ENCODE results near the gene HYKK. TPM values are rescaled to one million over a fixed set of nuclear protein-coding genes. Genes with fewer than 3 reads are reported as not detected.
"Not testable (repeated sequence)": the region's sequence is repeated elsewhere in the genome, so short reads cannot be mapped to it uniquely, and the experiment has no call there.

Gene HYKK
- total and polyA plus RNA-seq, 4 donors, result 2.5 to 5.4 (median 2.9) TPM

- Histone ChIP-seq H3K27ac (ENCODE audit: low read depth, low read length) (no peak overlapping the region), H3K36me3 (ENCODE audit: control insufficient read depth, insufficient read depth, low read length) (peaks cover 5% of the 10 kb centered on the region), H3K27me3 (ENCODE audit: control insufficient read depth, insufficient read depth, low read length) (no peaks in the 10 kb centered on the region), H3K4me3 (ENCODE audit: low read depth, low read length) (no peak overlapping the region), H3K9me3 (ENCODE audit: control insufficient read depth, insufficient read depth, low read length) (no peaks in the 10 kb centered on the region), H3K4me1 (ENCODE audit: control insufficient read depth, insufficient read depth, low read length) (peaks cover 7% of the 10 kb centered on the region)
- DNase-seq (ENCODE audit: low read depth in 4 of 6, low spot score in 6 of 6), result no peak
- WGBS (ENCODE audit: insufficient coverage), result 57% methylated on average over 1 of the region's 1 CpG
Observed at GRCh38 chr15:78538358-78538757, 31.0 kb downstream of the HYKK start.

DNA sequence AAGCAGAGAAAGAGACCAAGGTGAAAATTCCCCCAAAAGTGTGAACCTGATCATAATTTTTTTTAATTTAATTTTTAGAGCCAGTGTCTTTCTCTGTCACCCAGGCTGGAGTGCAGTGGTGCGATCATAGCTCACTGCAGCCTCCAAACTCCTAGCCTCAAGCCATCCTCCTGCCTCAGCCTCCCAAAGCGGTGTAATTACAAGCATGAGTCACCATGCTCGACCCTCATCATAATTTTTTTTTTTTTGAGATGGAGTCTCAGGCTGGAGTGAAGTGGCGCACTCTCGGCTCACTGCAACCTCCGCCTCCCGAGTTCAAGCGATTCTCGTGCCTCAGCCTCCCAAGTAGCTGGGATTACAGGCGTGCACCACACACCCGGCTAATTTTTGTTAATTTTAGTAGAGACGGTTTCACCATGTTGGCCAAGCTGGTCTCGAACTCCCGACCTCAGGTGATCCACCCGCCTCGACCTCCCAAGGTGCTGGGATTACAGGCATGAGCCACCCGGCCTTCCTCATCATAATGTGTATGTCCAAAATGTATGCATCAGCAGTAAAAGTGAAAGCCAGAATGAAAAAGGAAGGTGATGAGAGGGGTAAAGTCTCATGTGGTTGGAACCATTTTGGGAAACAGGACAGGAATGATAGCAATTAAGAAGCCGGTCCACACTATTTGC is 32.2 kb downstream of the HYKK start:
- not testable (repeated sequence) for H3K4me1 ChIP-seq (ENCODE audit: control insufficient read depth, insufficient read depth, low read length); DNase-seq (ENCODE audit: low read depth in 4 of 6, low spot score in 6 of 6); H3K36me3 ChIP-seq (ENCODE audit: control insufficient read depth, insufficient read depth, low read length); H3K9me3 ChIP-seq (ENCODE audit: control insufficient read depth, insufficient read depth, low read length); H3K27me3 ChIP-seq (ENCODE audit: control insufficient read depth, insufficient read depth, low read length)
- H3K27ac ChIP-seq (ENCODE audit: low read depth, low read length), result peak overlapping the region; percentile 98
- WGBS (ENCODE audit: insufficient coverage), result 72% methylated on average over 5 of the region's 18 CpGs
- peak overlapping the region; percentile 94 for H3K4me3 ChIP-seq (ENCODE audit: low read depth, low read length)

- Histone ChIP-seq H3K9me3 (ENCODE audit: control insufficient read depth, insufficient read depth, low read length) (no peaks in the 10 kb centered on the region), H3K4me3 (ENCODE audit: low read depth, low read length) (peak within 1 kb of the TSS; percentile 94), H3K36me3 (ENCODE audit: control insufficient read depth, insufficient read depth, low read length) (peaks cover 9% of the 10 kb centered on the region), H3K27ac (ENCODE audit: low read depth, low read length) (peak within 1 kb of the TSS; percentile 98), H3K4me1 (ENCODE audit: control insufficient read depth, insufficient read depth, low read length) (peaks cover 7% of the 10 kb centered on the region), H3K27me3 (ENCODE audit: control insufficient read depth, insufficient read depth, low read length) (no peaks in the 10 kb centered on the region)
- DNase-seq (ENCODE audit: low read depth in 4 of 6, low spot score in 6 of 6), result peak; percentile 78 to 98 (median 90)
- under 1% methylated on average over 55 of the region's 56 CpGs for WGBS (ENCODE audit: insufficient coverage)
Observed at GRCh38 chr15:78540141-78540870, 32.9 kb downstream of the HYKK start, which contains the start of gene PSMA4. Gene PSMA4 (plus strand): TSS chr15:78540444. CDS start chr15:78541928, 1,484 bp downstream.

DNA sequence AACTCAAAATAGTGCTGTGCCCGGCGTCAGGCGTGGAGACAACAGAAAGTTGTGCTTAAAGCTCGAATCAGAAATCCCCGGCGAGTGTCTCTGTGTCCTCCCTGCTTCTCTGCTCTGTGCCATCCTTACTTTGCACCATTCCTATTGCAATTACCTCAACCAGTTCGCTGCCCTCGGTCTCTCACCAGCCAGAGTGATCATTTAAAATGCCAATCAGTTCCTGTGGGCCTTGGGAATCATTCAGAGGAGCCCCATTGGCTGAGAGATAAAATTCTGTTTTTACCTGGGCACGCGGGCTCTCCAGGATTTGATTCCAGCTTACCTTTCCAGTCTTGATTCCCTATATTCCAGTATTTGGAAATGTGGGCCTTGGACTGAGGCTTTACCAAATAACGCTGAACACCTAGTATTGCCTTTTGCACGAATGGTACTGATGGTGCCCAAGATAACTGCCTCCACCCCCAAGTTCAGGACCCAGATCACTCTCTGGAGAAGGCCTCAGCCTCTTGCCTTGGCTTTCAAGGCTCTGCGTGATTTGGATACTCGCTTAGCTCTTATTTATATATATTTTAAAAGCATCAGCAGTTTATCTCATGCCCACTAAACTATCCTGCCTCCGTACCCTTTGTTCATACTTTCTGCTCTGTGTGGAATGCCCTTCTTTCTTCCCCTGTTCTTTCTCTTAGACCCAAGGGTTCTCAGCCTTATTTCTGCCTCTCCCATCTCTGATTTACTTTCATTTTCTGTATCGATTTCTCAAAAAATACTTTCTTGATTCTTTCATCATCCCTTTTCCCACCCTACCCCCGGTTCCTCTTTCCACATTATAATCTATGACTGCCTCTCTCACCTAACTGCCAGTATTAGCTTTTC is 33.7 kb downstream of the HYKK start:
- Histone ChIP-seq H3K4me1 (ENCODE audit: control insufficient read depth, insufficient read depth, low read length) (peaks cover 7% of the 10 kb centered on the region), H3K4me3 (ENCODE audit: low read depth, low read length) (peak overlapping the region; percentile 94), H3K27ac (ENCODE audit: low read depth, low read length) (peak overlapping the region; percentile 98), H3K36me3 (ENCODE audit: control insufficient read depth, insufficient read depth, low read length) (peaks cover 11% of the 10 kb centered on the region), H3K9me3 (ENCODE audit: control insufficient read depth, insufficient read depth, low read length) (no peaks in the 10 kb centered on the region), H3K27me3 (ENCODE audit: control insufficient read depth, insufficient read depth, low read length) (no peaks in the 10 kb centered on the region)
- no peak for DNase-seq (ENCODE audit: low read depth in 4 of 6, low spot score in 6 of 6)
- WGBS (ENCODE audit: insufficient coverage), result 14% methylated on average over 13 of the region's 17 CpGs

DNA sequence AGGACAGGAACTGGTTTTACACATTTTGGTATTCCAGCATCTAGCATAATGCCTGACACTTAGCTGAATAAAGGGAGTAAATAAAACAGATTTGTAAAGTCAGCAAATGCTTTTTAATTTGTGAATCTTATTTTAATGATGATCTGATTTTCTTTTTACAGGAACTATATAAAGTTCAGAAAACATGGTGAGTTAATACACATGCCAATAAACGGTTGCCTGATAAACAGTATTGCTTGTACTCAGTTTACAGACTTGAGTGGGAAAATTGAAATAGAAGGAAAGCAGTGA is 34.3 kb downstream of the HYKK start:
- Histone ChIP-seq H3K27me3 (ENCODE audit: control insufficient read depth, insufficient read depth, low read length) (no peaks in the 10 kb centered on the region), H3K4me1 (ENCODE audit: control insufficient read depth, insufficient read depth, low read length) (peaks cover 7% of the 10 kb centered on the region), H3K27ac (ENCODE audit: low read depth, low read length) (no peak overlapping the region), H3K4me3 (ENCODE audit: low read depth, low read length) (peak overlapping the region; percentile 94), H3K9me3 (ENCODE audit: control insufficient read depth, insufficient read depth, low read length) (no peaks in the 10 kb centered on the region), H3K36me3 (ENCODE audit: control insufficient read depth, insufficient read depth, low read length) (peaks cover 17% of the 10 kb centered on the region)
- no peak for DNase-seq (ENCODE audit: low read depth in 4 of 6, low spot score in 6 of 6)
- no CpG with 5 or more reads among the region's 1 CpG for WGBS (ENCODE audit: insufficient coverage)

DNA sequence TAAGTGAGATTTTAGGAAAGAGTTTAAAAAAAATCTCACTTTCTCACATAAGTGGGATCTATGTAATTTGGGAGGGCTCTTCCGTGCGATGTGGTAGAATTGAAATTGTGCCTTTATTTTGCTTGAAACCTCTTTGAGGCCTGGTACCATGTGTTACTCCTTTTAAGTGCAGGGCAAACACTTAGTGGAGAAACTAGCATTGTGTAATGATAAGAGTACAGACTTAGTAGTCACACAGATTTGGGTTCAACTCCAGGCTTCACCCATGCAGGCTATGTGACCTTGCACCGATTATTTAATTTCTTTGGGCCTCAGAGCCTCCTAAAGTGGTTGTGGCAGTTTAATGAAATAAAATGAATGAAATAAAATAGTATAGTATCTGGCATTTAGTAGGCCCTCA is 35.3 kb downstream of the HYKK start:
- H3K9me3 ChIP-seq (ENCODE audit: control insufficient read depth, insufficient read depth, low read length), result no peaks in the 10 kb centered on the region
- no peak overlapping the region for H3K27ac ChIP-seq (ENCODE audit: low read depth, low read length)
- WGBS (ENCODE audit: insufficient coverage), result 94% methylated on average over 3 of the region's 3 CpGs
- no peak overlapping the region for H3K4me3 ChIP-seq (ENCODE audit: low read depth, low read length)
- DNase-seq (ENCODE audit: low read depth in 4 of 6, low spot score in 6 of 6), result no peak
- H3K4me1 ChIP-seq (ENCODE audit: control insufficient read depth, insufficient read depth, low read length), result peaks cover 7% of the 10 kb centered on the region
- no peaks in the 10 kb centered on the region for H3K27me3 ChIP-seq (ENCODE audit: control insufficient read depth, insufficient read depth, low read length)
- H3K36me3 ChIP-seq (ENCODE audit: control insufficient read depth, insufficient read depth, low read length), result peaks cover 24% of the 10 kb centered on the region

- 70% methylated on average over 4 of the region's 6 CpGs for WGBS (ENCODE audit: insufficient coverage)
- Histone ChIP-seq H3K4me3 (ENCODE audit: low read depth, low read length) (no peak overlapping the region), H3K27me3 (ENCODE audit: control insufficient read depth, insufficient read depth, low read length) (no peaks in the 10 kb centered on the region), H3K9me3 (ENCODE audit: control insufficient read depth, insufficient read depth, low read length) (no peaks in the 10 kb centered on the region), H3K27ac (ENCODE audit: low read depth, low read length) (no peak overlapping the region), H3K36me3 (ENCODE audit: control insufficient read depth, insufficient read depth, low read length) (peaks cover 28% of the 10 kb centered on the region), H3K4me1 (ENCODE audit: control insufficient read depth, insufficient read depth, low read length) (no peaks in the 10 kb centered on the region)
- DNase-seq (ENCODE audit: low read depth in 4 of 6, low spot score in 6 of 6), result no peak
Observed at GRCh38 chr15:78550194-78550593, 42.8 kb downstream of the HYKK start.

DNA sequence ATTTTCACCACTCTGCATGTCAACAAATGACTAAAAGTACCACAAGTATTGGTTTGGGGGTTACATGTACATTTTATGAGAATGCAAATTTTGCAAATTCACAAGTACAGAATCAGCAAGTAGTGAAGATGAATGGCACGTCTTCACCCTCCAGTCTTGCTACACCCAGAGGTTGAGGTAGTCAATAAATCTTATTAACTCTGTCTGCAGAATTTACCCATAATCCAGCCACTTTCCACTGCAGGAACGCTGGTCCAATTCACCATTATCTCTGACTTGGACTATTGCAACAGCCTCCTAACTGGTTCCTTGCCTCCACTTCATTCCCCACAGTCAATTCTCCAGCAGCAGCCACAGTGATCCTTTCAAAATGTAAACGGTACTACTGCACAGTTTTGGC is 43.4 kb downstream of the HYKK start:
- no peak overlapping the region for H3K27ac ChIP-seq (ENCODE audit: low read depth, low read length)
- DNase-seq (ENCODE audit: low read depth in 4 of 6, low spot score in 6 of 6), result no peak
- WGBS (ENCODE audit: insufficient coverage), result 71% methylated on average over 2 of the region's 3 CpGs

GRCh38 chr15:78551902-78552301 is 44.5 kb downstream of the HYKK start:
- no peaks in the 10 kb centered on the region for H3K27me3 ChIP-seq (ENCODE audit: control insufficient read depth, insufficient read depth, low read length)
- peaks cover 18% of the 10 kb centered on the region for H3K36me3 ChIP-seq (ENCODE audit: control insufficient read depth, insufficient read depth, low read length)
- no peak overlapping the region for H3K27ac ChIP-seq (ENCODE audit: low read depth, low read length)
- WGBS (ENCODE audit: insufficient coverage), result 90% methylated on average over 2 of the region's 5 CpGs
- no peaks in the 10 kb centered on the region for H3K4me1 ChIP-seq (ENCODE audit: control insufficient read depth, insufficient read depth, low read length)
- DNase-seq (ENCODE audit: low read depth in 4 of 6, low spot score in 6 of 6), result no peak
- H3K4me3 ChIP-seq (ENCODE audit: low read depth, low read length), result no peak overlapping the region
- H3K9me3 ChIP-seq (ENCODE audit: control insufficient read depth, insufficient read depth, low read length), result no peaks in the 10 kb centered on the region

More for the DNA sequence above, 43.4 kb downstream of the HYKK start:
- H3K4me3 ChIP-seq (ENCODE audit: low read depth, low read length), result no peak overlapping the region
- H3K27me3 ChIP-seq (ENCODE audit: control insufficient read depth, insufficient read depth, low read length), result no peaks in the 10 kb centered on the region
- H3K36me3 ChIP-seq (ENCODE audit: control insufficient read depth, insufficient read depth, low read length), result peaks cover 28% of the 10 kb centered on the region
- H3K4me1 ChIP-seq (ENCODE audit: control insufficient read depth, insufficient read depth, low read length), result no peaks in the 10 kb centered on the region
- no peaks in the 10 kb centered on the region for H3K9me3 ChIP-seq (ENCODE audit: control insufficient read depth, insufficient read depth, low read length)

All from spinal cord (tissue), 10 donors.